A549 (cell line): Measurements from ENCODE around the gene UBE2G2.

Experiments
- BHLHE40 ChIP-seq: IDR thresholded peaks from 2 replicates; pipeline ENCODE4 v1.6.1; 2012; ENCODE audit warnings: low read depth, low read length, inconsistent platforms
- CEBPB ChIP-seq, 2 experiments: fragments of >200 bp in 1 of 2; sonication (Bioruptor Twin) in 1 of 2; formaldehyde crosslinking in 1 of 2; IDR thresholded peaks; 2 replicates each; pipeline ENCODE4 v1.6.1; 2012 to 2016
- CTCF ChIP-seq: fragments of >200 bp; sonication (Bioruptor Twin); formaldehyde crosslinking; IDR thresholded peaks from 3 replicates; pipeline ENCODE4 v1.5.1; 2016
- FOSB ChIP-seq: fragments of 250-450 bp; sonication (Bioruptor Pico); IDR thresholded peaks from 2 replicates; pipeline ENCODE4 v1.5.0; 2020; ENCODE audit warnings: mild to moderate bottlenecking, moderate library complexity
- HDAC2 ChIP-seq: fragments of 200-600 bp; sonication (generic); IDR thresholded peaks from 2 replicates; pipeline ENCODE4 v1.6.1; 2016
- HEYL ChIP-seq: fragments of 250-450 bp; sonication (Bioruptor Pico); IDR thresholded peaks from 2 replicates; pipeline ENCODE4 v1.8.0; 2021; ENCODE audit warnings: mild to moderate bottlenecking, moderate library complexity
- JUNB ChIP-seq: fragments of >200 bp; sonication (Bioruptor Twin); formaldehyde crosslinking; IDR thresholded peaks from 2 replicates; pipeline ENCODE4 v1.6.1; 2016
- KDM5A ChIP-seq: fragments of 200-600 bp; sonication (generic); IDR thresholded peaks from 2 replicates; pipeline ENCODE4 v1.6.1; 2016; ENCODE audit warnings: antibody characterized with exemption, mild to moderate bottlenecking
- MAX ChIP-seq: IDR thresholded peaks from 2 replicates; pipeline ENCODE4 v1.6.1; 2012
- POLR2A ChIP-seq: IDR thresholded peaks from 2 replicates; pipeline ENCODE4 v1.6.1; 2012; ENCODE audit warnings: mild to moderate bottlenecking, low read length
- RCOR1 ChIP-seq: fragments of 150-350 bp; IDR thresholded peaks from 2 replicates; pipeline ENCODE4 v1.6.1; 2014; ENCODE audit warnings: antibody characterized with exemption, low read length, low read depth
- REST ChIP-seq: fragments of 200-600 bp; sonication (generic); IDR thresholded peaks from 2 replicates; pipeline ENCODE4 v1.6.1; 2016; ENCODE audit warnings: antibody characterized with exemption, mild to moderate bottlenecking, moderate library complexity
- USF2 ChIP-seq: fragments of 450-650 bp; IDR thresholded peaks from 2 replicates; pipeline ENCODE4 v1.6.1; 2014; ENCODE audit warnings: antibody characterized with exemption
- ZFP36 ChIP-seq: fragments of 450-650 bp; IDR thresholded peaks from 2 replicates; pipeline ENCODE4 v1.6.1; 2014; ENCODE audit warnings: borderline replicate concordance; ENCODE audit not compliant: partially characterized antibody

DNA sequence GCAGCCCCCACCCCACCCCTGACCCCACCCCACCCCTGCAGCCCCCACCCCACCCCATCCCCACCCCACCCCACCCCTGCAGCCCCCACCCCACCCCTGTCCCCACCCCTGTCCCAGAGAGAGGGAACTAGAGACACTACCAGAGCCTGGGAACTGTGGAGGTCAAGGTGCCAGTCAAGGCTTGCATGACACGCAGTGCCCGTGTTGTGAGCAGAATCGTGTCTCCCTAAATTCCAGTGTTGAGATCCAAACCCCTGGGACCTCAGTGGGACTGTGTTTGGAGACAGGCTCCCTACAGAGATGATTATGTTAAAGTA, 34.7 kb upstream of the UBE2G2 start:
- TF ChIP-seq CTCF (no peak), POLR2A (no peak), HEYL (CRISPR knock-in tag) (no peak), FOSB (no peak), CEBPB (IDR thresholded peaks at IDR 0.05) (no peak), JUNB (no peak), ZFP36 (no peak), RCOR1 (no peak), KDM5A (no peak), USF2 (no peak), REST (no peak), HDAC2 (no peak), BHLHE40 (no peak), MAX (no peak)
